ENCODE measurements around the gene EP400. TPM values are rescaled to one million over a fixed set of nuclear protein-coding genes. Genes with fewer than 3 reads are reported as not detected.

Gene EP400
- total and polyA plus RNA-seq, 2 of the 4 experiments (the other 2 are of a cell fraction): 4.3 to 11.4 TPM

- dilution Hi-C loops (cut with HindIII; ENCODE audit: low sequenced_read_pairs, unreplicated experiment): no loop called here
Observed at GRCh38 chr12:131939007-131939406, 10.7 kb upstream of the EP400 start.

More at GRCh38 chr12:131939007-131939406, 10.7 kb upstream of the EP400 start:
- H3K9ac ChIP-seq (ENCODE audit: low read depth, low read length): no peak overlapping the region
- no peak overlapping the region for H3K4ac ChIP-seq (ENCODE audit: low read depth, low read length)
- no peak overlapping the region for H2BK15ac ChIP-seq (ENCODE audit: low read depth, low read length)
- intact Hi-C loops (cut with micrococcal nuclease) (no loop called here), in situ Hi-C loops (cut with MboI; ENCODE audit: low sequenced_read_pairs) (no loop called here)
- WGBS, 2 experiments (ENCODE audit: extremely low coverage in 2 of 2, insufficient read length in 1 of 2): 92% methylated on average over 12 of the region's 16 CpGs; no CpG with 5 or more reads in 1 of the 2 experiments
- H4K91ac ChIP-seq (ENCODE audit: insufficient read depth, low read depth, low read length): no peak overlapping the region
- no peaks in the 10 kb centered on the region for H4K20me1 ChIP-seq (ENCODE audit: insufficient read depth, low read length)
- H3K4me2 ChIP-seq (ENCODE audit: low read depth, low read length): no peak overlapping the region
- H3K4me3 ChIP-seq (ENCODE audit: insufficient read depth, low read depth, low read length): no peak overlapping the region
- H4K5ac ChIP-seq (ENCODE audit: low read depth, low read length): no peak overlapping the region
- H4K8ac ChIP-seq (ENCODE audit: low read depth in 2 of 2, low read length in 2 of 2): no peak overlapping the region
- ATAC-seq (ENCODE audit: low read depth): no peak
- no peaks in the 10 kb centered on the region for H3K9me1 ChIP-seq (ENCODE audit: insufficient read depth, low read length)
- TF ChIP-seq RCOR1 (IDR thresholded peaks at IDR 0.05; ENCODE audit: insufficient replicate concordance, low read length): no peak
- no peak for TF ChIP-seq FOS (IDR thresholded peaks at IDR 0.05; ENCODE audit: low read depth, low read length)
- no peak for TF ChIP-seq BHLHE40 (IDR thresholded peaks at IDR 0.05; ENCODE audit: low read depth, low read length)
- no peak for TF ChIP-seq POLR2A (IDR thresholded peaks at IDR 0.05; ENCODE audit: low read depth, low read length)
- no peak for TF ChIP-seq CHD1 (IDR thresholded peaks at IDR 0.05; ENCODE audit: low read depth, low read length)
- TF ChIP-seq, protein P1, sequence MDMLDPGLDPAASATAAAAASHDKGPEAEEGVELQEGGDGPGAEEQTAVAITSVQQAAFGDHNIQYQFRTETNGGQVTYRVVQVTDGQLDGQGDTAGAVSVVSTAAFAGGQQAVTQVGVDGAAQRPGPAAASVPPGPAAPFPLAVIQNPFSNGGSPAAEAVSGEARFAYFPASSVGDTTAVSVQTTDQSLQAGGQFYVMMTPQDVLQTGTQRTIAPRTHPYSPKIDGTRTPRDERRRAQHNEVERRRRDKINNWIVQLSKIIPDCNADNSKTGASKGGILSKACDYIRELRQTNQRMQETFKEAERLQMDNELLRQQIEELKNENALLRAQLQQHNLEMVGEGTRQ (IDR thresholded peaks at IDR 0.05; ENCODE audit: low read depth, low read length): no peak
- no peak for TF ChIP-seq CTCF (conservative IDR thresholded peaks at IDR 0.05; ENCODE audit: low read depth, low read length)
- no peak for TF ChIP-seq NFE2L2 (IDR thresholded peaks at IDR 0.05; ENCODE audit: low read depth, low read length)
- no peak for TF ChIP-seq CEBPB (IDR thresholded peaks at IDR 0.05; ENCODE audit: low read depth, low read length)
- TF ChIP-seq ELK1 (IDR thresholded peaks at IDR 0.05; ENCODE audit: borderline replicate concordance, low read depth, low read length): no peak
- no peak for TF ChIP-seq MAZ (IDR thresholded peaks at IDR 0.05; ENCODE audit: borderline replicate concordance, low read depth, low read length)
- TF ChIP-seq MAFK (IDR thresholded peaks at IDR 0.05; ENCODE audit: low read depth, low read length): no peak
- TF ChIP-seq RFX5 (IDR thresholded peaks at IDR 0.05; ENCODE audit: low read depth, low read length): no peak
- TF ChIP-seq MXI1 (IDR thresholded peaks at IDR 0.05; ENCODE audit: borderline replicate concordance, low read depth, low read length): no peak
- no peak for TF ChIP-seq SMC3 (IDR thresholded peaks at IDR 0.05; ENCODE audit: low read depth, low read length)
- no peak for TF ChIP-seq RAD21 (IDR thresholded peaks at IDR 0.05; ENCODE audit: low read length)
- H3K36me3 ChIP-seq (ENCODE audit: control insufficient read depth, insufficient read depth, low read length): peaks cover 40% of the 10 kb centered on the region
- DNase-seq: no peak
- H3K27me3 ChIP-seq (ENCODE audit: control insufficient read depth, insufficient read depth, low read length): no peaks in the 10 kb centered on the region
- no peak overlapping the region for H2BK120ac ChIP-seq (ENCODE audit: low read depth, low read length)
- no peak overlapping the region for H2BK5ac ChIP-seq (ENCODE audit: low read depth, low read length, poor library complexity, severe bottlenecking)
- no peak overlapping the region for H3K18ac ChIP-seq (ENCODE audit: low read depth, low read length)
- H3K56ac ChIP-seq (ENCODE audit: extremely low read depth, insufficient read depth, low read length): no peak overlapping the region
- H2AFZ ChIP-seq (replicated peaks; ENCODE audit: low read length, poor library complexity): no peak overlapping the region
- H3K79me1 ChIP-seq (ENCODE audit: low read depth in 1 of 2, low read length in 2 of 2): peaks cover 0 to 7% of the 10 kb centered on the region in 2 experiments; a peak in 1 of 4 replicates
- no peak overlapping the region for H3K14ac ChIP-seq (replicated peaks; ENCODE audit: low read depth, low read length)
- no TSS peak for BruUV-seq (replicated peaks)
- no peak overlapping the region for H2AK9ac ChIP-seq (replicated peaks; ENCODE audit: low read depth, low read length, poor library complexity)
- H3K27ac ChIP-seq (ENCODE audit: insufficient read depth, low read length): no peak overlapping the region
- H3K9me3 ChIP-seq (ENCODE audit: control insufficient read depth, insufficient read depth, low read length): no peaks in the 10 kb centered on the region
- H3K4me1 ChIP-seq (ENCODE audit: control insufficient read depth, insufficient read depth, low read length): no peaks in the 10 kb centered on the region
- ChIA-PET POLR2A (ENCODE audit: unreplicated experiment) (no interaction called here), CTCF (no interaction called here)
- no peak overlapping the region for H3K23ac ChIP-seq (ENCODE audit: low read depth, low read length)
- no peak overlapping the region for H2BK20ac ChIP-seq (ENCODE audit: low read depth, low read length)
- no peak overlapping the region for H2AK5ac ChIP-seq (ENCODE audit: low read depth, low read length)
